ENCODE data around the gene IL21. TPM values are rescaled to one million over a fixed set of nuclear protein-coding genes. Genes with fewer than 3 reads are reported as not detected.
A peak's percentile ranks its signal among the peaks of the same experiment; 100 is the strongest.

The IL21 gene
- total RNA-seq, 2 experiments from 2014 or later, result not detected

DNA sequence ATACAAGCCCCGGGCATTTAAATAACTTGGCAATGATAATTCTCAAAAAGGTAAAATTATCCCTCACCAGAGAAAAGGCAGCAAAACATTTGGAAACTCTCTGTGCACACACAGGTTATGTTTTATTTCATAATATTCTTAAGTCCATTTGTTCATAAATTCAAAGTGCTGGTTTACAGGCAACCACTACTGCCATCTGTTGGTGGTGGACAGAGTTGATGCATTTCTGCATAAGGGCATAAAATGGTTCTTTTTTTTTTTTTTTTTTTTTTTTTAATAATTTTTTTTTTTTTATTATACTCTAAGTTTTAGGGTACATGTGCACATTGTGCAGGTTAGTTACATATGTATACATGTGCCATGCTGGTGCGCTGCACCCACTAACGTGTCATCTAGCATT, 31.5 kb upstream of the IL21 start:
- Mint-ChIP-seq H3K9me3 (peaks cover 4% of the 10 kb centered on the region), H3K4me3 (no peak overlapping the region), H3K27ac (no peak overlapping the region), H3K4me1 (no peaks in the 10 kb centered on the region), H3K27me3 (peaks cover 6% of the 10 kb centered on the region), H3K36me3 (peaks cover 5% of the 10 kb centered on the region)
- peak; percentile 48 for DNase-seq

DNA sequence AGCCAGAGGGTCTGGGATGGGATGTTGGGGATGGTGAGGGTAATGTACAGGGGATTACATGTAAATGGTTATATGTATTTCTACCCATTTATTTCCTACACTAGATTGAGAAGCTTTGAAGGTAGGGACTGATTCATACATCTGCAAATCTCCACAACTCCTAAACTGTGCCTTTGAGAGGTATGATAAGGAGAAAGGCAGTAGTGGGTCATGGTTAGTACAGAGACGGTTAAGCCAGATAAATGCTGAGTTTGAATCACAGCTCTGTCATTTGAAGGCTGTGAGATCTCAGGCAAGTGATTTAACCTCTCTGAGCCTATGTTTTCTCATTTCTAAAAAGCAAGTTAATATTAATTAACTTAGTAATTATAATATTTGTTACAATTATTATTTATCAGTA, 29.3 kb upstream of the IL21 start:
- H3K4me3 Mint-ChIP-seq, result no peak overlapping the region
- no peak for DNase-seq
- H3K27me3 Mint-ChIP-seq, result no peaks in the 10 kb centered on the region
- no peaks in the 10 kb centered on the region for H3K4me1 Mint-ChIP-seq
- no peaks in the 10 kb centered on the region for H3K36me3 Mint-ChIP-seq
- no peak overlapping the region for H3K27ac Mint-ChIP-seq
- no peaks in the 10 kb centered on the region for H3K9me3 Mint-ChIP-seq

DNA sequence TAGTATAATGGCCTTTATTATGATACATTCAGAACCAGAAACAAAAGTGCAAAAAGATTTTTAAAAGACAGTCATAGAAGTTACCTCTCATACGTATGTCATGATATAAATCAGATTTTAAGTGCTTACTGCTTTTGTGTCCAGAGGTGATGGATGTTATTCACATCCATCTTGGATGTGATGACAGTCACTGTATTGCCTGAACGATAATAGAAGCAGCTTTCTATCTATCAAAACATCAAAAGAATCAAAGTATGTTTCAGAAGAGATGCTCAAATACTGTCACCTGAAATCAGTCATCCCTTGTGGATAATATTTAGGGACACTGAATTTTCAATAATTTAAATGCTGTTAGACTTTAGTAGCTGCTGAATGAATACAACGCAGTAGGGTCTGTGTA, 26.8 kb upstream of the IL21 start:
- Mint-ChIP-seq H3K9me3 (no peaks in the 10 kb centered on the region), H3K4me1 (no peaks in the 10 kb centered on the region), H3K4me3 (no peak overlapping the region), H3K36me3 (no peaks in the 10 kb centered on the region), H3K27ac (no peak overlapping the region), H3K27me3 (no peaks in the 10 kb centered on the region)
- no peak for DNase-seq

DNA sequence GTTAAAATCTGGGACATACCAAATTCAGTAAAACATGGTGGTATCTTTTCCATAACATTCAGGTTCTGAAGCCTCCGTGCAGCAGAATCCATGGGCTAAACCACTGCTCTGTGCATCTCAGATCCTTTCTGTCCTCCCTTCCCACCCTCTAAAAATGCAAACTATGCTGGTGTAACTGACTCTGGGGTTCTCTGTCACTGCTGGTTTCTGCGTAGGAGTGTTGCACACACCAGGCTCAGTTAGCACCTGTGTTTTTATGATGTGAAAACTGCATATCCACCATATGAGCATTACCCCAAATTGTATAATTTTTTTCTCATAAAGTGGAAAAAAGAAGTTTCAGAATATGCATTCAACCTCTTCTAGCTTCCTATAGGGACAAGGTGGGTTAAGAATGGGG, 22.4 kb upstream of the IL21 start:
- Mint-ChIP-seq H3K36me3 (no peaks in the 10 kb centered on the region), H3K4me1 (no peaks in the 10 kb centered on the region), H3K4me3 (no peak overlapping the region), H3K9me3 (no peaks in the 10 kb centered on the region), H3K27ac (no peak overlapping the region), H3K27me3 (no peaks in the 10 kb centered on the region)
- DNase-seq, result no peak

DNA sequence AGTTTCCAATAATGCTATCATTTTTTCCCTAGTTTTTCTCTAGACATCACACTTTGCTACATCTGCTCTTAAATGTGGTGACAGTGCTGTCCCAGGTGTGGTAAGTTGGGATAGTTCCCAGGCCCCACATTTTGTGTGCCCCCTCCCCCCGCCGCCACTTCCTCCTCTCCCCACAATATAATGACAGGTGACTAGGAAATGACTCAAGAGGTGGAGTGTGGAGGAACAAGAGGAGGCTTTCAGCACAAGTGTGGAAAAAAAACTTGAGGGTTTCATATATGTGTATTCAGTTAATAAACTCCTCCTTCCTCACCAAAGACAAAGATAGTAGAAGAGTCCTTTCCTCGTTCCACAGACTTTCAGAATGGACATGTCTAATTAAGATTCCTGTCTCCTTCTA, 18.3 kb upstream of the IL21 start:
- H3K27ac Mint-ChIP-seq, result no peak overlapping the region
- H3K9me3 Mint-ChIP-seq, result no peaks in the 10 kb centered on the region
- H3K4me3 Mint-ChIP-seq, result no peak overlapping the region
- peaks cover 3% of the 10 kb centered on the region for H3K4me1 Mint-ChIP-seq
- peaks cover 14% of the 10 kb centered on the region for H3K27me3 Mint-ChIP-seq
- no peak for DNase-seq
- H3K36me3 Mint-ChIP-seq, result no peaks in the 10 kb centered on the region

DNA sequence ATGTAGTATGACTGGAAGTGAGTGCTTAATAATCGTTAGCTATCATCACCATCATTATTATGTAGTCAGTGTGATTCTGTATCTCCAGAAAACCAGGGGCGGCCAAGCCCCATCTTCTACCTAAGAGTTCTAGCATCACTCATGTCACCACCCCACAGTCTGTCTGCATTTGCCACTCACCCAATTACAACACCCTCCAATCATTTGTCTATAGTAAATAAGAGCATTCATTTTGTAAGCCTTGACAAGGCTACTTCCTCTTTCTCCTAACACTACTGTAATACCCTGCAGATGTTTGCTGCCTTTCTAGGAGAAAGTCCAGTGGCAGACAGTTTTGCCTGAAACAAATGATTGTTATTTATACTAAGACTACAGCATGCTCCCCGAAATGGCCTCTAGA, 15.8 kb upstream of the IL21 start:
- Mint-ChIP-seq H3K9me3 (no peaks in the 10 kb centered on the region), H3K4me3 (no peak overlapping the region), H3K27ac (no peak overlapping the region), H3K27me3 (peaks cover 19% of the 10 kb centered on the region), H3K36me3 (no peaks in the 10 kb centered on the region), H3K4me1 (peaks cover 3% of the 10 kb centered on the region)
- no peak for DNase-seq

DNA sequence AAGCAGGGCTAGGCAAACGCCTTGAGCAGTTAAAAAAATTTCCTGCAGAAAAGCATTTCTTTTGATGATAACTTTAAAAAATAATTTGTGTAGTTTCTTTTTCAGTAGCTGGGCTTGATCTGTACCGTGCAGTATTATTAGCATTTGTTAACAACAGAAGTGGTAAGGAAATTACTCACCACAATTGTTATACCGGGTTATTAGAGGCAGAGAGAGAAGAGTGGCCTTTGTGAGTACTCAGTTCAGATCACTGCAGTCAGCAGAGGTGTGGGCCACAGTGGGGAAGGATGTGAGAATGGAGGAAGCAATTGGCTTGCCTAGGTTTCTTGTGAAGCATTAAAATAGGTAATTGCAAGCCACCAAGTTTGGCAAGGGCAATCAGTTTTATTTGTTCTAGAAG, 14.3 kb upstream of the IL21 start:
- Mint-ChIP-seq H3K27ac (no peak overlapping the region), H3K9me3 (no peaks in the 10 kb centered on the region), H3K4me3 (no peak overlapping the region), H3K4me1 (peaks cover 3% of the 10 kb centered on the region), H3K27me3 (peaks cover 19% of the 10 kb centered on the region), H3K36me3 (no peaks in the 10 kb centered on the region)
- no peak for DNase-seq

DNA sequence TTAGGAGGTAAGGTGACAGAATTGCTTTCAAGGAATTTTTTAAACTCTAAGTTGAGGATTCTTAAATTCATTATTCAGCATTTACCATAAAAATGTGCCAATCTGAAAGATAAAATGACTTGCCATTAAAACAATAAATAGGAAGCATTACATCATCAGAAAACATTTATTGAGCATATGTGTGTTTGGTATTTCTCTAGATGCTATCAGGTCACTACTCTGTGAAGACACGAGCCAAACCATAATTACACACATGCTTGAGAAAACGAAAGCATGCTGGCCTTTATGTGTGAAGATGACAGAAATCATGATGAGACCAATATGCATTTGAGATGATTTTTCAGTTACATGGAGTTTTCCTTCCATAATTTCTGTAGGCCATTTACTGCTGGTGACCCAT, 12.3 kb upstream of the IL21 start:
- Mint-ChIP-seq H3K27ac (no peak overlapping the region), H3K4me1 (peaks cover 3% of the 10 kb centered on the region), H3K4me3 (no peak overlapping the region), H3K27me3 (peaks cover 27% of the 10 kb centered on the region), H3K36me3 (no peaks in the 10 kb centered on the region), H3K9me3 (no peaks in the 10 kb centered on the region)
- DNase-seq, result no peak

DNA sequence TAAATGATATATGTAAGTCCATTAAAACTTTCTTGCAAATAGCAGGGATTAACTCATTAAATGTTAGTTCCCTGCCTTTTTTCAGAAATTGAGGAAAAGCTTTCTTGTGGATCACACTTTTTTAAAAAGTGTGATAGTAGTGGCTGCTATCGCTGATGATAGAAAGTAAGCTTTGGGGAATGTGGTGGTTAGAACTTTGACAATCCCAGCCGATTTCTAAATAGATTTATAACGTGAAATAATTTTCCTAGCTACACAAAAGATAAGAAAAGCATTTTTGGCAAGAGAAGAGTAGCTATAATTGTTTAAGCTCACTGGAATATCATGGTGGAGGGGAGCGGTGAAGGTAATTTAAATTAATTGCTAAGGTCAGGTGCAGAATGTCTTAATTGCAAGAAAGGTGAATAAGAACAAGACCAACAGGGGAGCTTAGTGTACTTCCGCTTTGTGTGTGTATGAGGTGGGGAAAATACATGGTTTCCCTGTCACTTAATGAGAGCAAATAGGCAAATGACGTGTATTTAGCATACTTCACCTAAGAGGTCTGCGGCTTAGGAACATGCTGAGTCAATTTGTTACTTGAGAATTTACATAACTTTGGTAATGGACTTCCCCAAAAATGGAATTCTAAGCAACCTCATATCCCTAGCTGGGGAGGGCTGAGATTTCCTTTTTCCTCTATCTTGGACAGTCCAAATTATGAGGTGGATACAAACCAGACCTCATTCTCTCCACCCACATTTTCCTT, 11.7 kb upstream of the IL21 start:
- Mint-ChIP-seq H3K36me3 (no peaks in the 10 kb centered on the region), H3K27ac (no peak overlapping the region), H3K27me3 (peaks cover 27% of the 10 kb centered on the region), H3K4me3 (no peak overlapping the region), H3K4me1 (peaks cover 3% of the 10 kb centered on the region), H3K9me3 (no peaks in the 10 kb centered on the region)
- no peak for DNase-seq

DNA sequence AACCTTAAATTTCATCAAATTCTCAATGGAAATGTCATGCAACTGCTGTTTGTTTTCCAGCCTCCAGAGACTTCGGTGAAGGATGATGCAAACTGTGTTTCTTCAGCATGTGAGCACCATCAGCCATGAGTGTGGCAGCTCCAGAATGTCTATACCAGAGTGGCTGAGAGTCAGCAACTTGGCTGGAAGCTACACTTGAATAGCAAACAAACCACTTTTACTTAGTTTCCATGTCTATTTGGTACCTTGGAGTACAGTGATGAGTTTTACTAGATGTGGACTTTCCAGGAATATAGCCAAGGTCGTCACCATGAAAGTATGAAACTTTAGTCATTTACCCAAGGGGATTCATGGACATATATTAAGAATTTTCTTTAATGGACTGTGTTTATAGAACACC, 4.3 kb upstream of the IL21 start:
- Mint-ChIP-seq H3K36me3 (no peaks in the 10 kb centered on the region), H3K4me1 (no peaks in the 10 kb centered on the region), H3K9me3 (no peaks in the 10 kb centered on the region), H3K4me3 (no peak overlapping the region), H3K27me3 (peaks cover 14% of the 10 kb centered on the region), H3K27ac (no peak overlapping the region)
- no peak for DNase-seq

DNA sequence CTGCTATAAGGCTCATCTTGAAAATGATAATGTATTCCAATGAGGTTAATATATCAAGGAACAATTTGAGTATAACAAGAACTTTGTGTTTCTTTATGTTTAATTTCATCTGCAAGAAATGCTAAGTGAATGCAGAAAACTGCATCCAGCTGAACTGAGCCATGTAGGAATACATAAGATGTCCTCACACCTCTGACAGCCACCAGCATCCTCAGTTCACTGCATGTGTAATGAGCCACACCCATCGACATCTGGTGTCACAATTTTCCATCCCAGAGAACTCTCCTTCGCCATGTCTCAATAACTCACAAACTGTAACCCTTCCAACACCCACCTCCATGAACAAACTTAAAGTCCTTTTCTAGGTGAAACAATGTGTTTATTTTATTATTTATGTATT, 3.3 kb upstream of the IL21 start:
- no peaks in the 10 kb centered on the region for H3K36me3 Mint-ChIP-seq
- H3K4me3 Mint-ChIP-seq, result no peak overlapping the region
- no peaks in the 10 kb centered on the region for H3K9me3 Mint-ChIP-seq
- DNase-seq, result no peak
- H3K27ac Mint-ChIP-seq, result no peak overlapping the region
- no peaks in the 10 kb centered on the region for H3K4me1 Mint-ChIP-seq
- H3K27me3 Mint-ChIP-seq, result peaks cover 9% of the 10 kb centered on the region

DNA sequence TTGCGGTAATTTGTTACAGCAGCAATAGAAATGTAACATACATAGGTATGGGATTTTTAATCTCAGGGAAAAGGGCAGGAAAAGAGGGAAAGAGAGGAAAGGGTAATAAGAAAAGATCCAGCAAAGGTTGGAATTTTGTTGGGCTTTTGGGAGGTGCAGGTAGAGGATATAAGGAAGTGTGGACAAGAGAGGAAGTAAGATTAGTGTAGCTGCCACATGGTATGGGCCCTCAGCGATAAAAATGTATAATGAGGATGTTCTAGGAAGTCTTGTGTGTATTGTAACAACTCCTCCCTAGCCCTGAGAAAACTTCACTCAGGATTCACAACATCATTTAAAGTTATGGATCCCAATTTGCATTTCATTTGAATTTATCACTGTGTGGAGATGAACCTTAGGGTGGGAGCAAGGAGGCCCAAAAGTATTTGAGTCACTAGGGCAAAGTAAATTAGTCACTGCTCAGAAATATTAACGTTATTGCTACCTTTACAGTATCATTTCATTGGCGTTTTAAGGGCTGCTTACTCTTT, 2.8 kb upstream of the IL21 start:
- no peak overlapping the region for H3K4me3 Mint-ChIP-seq
- peaks cover 6% of the 10 kb centered on the region for H3K27me3 Mint-ChIP-seq
- H3K27ac Mint-ChIP-seq, result no peak overlapping the region
- no peaks in the 10 kb centered on the region for H3K9me3 Mint-ChIP-seq
- no peaks in the 10 kb centered on the region for H3K36me3 Mint-ChIP-seq
- no peaks in the 10 kb centered on the region for H3K4me1 Mint-ChIP-seq
- DNase-seq, result no peak

DNA sequence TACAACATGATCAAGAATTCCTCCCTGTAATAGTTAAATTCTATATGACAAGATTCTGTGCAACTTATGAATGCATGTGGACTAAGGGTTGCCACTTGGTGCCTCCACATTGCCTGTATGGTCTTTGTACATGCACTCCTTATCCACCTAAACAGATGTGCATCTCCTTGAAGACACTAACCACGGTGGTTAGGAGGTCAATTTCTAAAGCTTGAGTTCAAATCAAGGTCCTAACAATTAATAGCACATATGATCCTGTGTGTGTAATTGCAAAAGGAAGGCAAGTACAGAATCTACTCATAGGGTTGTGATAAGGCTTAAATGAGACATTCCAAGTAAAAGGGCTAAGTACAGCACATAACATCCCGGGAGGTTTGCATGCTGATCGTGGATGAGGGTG, 1.5 kb upstream of the IL21 start:
- H3K9me3 Mint-ChIP-seq, result no peaks in the 10 kb centered on the region
- no peak overlapping the region for H3K27ac Mint-ChIP-seq
- peaks cover 6% of the 10 kb centered on the region for H3K27me3 Mint-ChIP-seq
- no peak for DNase-seq
- H3K36me3 Mint-ChIP-seq, result no peaks in the 10 kb centered on the region
- peaks cover 2% of the 10 kb centered on the region for H3K4me1 Mint-ChIP-seq
- no peak overlapping the region for H3K4me3 Mint-ChIP-seq

DNA sequence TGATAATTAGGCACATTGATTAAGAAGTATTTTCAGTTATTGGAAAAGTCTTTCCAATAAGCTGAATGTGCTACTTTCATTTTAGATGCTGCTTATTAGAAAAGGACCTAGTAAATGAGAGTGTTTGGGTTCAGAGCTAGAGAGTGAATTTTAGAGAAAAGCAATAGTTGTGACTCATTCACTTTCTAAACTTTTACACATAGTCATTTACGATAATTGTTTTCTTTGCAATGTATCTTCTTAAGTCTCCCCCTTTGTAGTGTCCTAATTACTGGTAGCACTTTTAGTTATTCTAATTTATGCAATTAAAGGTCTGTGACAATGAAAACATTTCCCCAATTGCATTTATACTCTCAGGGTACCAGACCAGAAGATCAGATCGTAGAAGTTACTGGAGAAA, 1.3 kb downstream of the IL21 start:
- Mint-ChIP-seq H3K36me3 (no peaks in the 10 kb centered on the region), H3K27ac (no peak overlapping the region), H3K4me1 (peaks cover 6% of the 10 kb centered on the region), H3K4me3 (no peak overlapping the region), H3K9me3 (no peaks in the 10 kb centered on the region), H3K27me3 (peaks cover 9% of the 10 kb centered on the region)
- no peak for DNase-seq

DNA sequence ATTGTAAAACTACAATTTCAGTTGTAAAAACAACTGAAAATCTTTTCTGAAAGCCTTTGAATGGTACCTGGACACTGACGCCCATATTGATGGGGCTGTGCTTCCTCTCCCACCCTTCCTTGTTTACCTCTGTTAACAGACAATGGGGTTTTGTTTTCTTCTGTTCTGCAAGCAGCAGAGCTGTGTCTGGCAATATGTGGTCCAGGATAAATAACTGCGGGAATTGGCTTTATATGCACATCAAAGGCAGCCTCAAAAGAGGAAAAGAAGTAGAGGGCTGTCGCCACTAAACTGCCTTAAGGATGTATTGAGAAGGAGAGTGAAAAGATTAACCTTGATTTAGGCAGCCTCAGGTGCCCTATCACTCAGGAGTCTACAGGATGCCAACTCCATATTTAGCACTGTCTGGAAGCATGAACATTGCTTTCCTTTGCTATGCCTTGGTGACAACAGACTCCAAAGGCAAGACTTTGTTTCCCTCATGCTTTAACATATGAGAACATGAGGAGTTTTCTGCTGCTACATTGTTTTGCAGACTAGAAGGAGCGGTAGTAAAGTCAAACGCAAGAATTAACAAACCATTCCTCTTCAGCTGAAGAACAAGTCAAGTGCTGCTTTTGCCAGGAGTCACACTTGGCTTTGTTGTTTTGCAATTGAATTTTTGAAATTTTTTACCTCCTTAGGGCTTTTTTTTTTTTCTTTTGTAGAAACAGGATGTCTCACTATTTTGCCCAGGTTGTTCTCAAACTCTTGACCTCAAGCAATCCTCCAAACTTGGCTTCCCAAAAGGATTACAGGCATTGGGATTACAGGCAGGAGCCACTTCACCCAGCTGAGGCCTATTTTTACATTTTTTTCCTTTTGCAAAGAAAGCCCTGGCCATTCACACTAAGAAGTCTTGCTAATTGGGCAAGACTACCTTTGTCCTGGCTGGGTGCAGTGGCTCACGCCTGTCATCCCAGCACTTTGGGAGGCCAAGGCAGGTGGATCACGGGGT, 3.0 kb downstream of the IL21 start:
- Mint-ChIP-seq H3K4me3 (no peak overlapping the region), H3K4me1 (peaks cover 6% of the 10 kb centered on the region), H3K36me3 (no peaks in the 10 kb centered on the region), H3K27ac (no peak overlapping the region), H3K9me3 (no peaks in the 10 kb centered on the region), H3K27me3 (peaks cover 9% of the 10 kb centered on the region)
- DNase-seq, result no peak

Measured in activated naive CD8-positive, alpha-beta T cell treated with anti-CD3 and anti-CD28 coated beads for 36 hours (primary cell).